Activated T-cell treated with anti-CD3 and anti-CD28 coated beads, Interleukin-2, amount 50 U/mL, for 1 hour (primary cell): ENCODE data around the gene THNSL1.

ENCODE experiments used
- DNase-seq: peaks from one replicate; pipeline ENCODE4 v3.0.0-alpha.2; 2020

THNSL1 gene

GRCh38 chr10:25061125-25061524 lies 44.7 kb downstream of the THNSL1 start:
- no peak for DNase-seq

- no peak for DNase-seq
These were observed 45.5 kb downstream of the THNSL1 start for GRCh38 chr10:25061711-25062449.

GRCh38 chr10:25063157-25063556 lies 46.7 kb downstream of the THNSL1 start:
- no peak for DNase-seq

GRCh38 chr10:25063644-25064043 lies 47.2 kb downstream of the THNSL1 start:
- DNase-seq: no peak

- no peak for DNase-seq
These were observed 48.0 kb downstream of the THNSL1 start for GRCh38 chr10:25064401-25064800.

GRCh38 chr10:25065761-25066476 lies 49.5 kb downstream of the THNSL1 start:
- DNase-seq: no peak

GRCh38 chr10:25068152-25069058 lies 52.0 kb downstream of the THNSL1 start:
- DNase-seq: no peak

- DNase-seq: no peak
These were observed 54.8 kb downstream of the THNSL1 start for GRCh38 chr10:25071227-25071626.

GRCh38 chr10:25072786-25073185 lies 56.4 kb downstream of the THNSL1 start:
- no peak for DNase-seq

GRCh38 chr10:25075825-25076224 lies 59.4 kb downstream of the THNSL1 start:
- DNase-seq: no peak
